Naive B cell (primary cell): ENCODE results near the gene ADAM10. TPM values are rescaled to one million over a fixed set of nuclear protein-coding genes. Genes with fewer than 3 reads are reported as not detected.

ENCODE experiments used
- ATAC-seq, 2 donors: fragments of 150-1000 bp; cut with Tn5 transposase; 2 replicates each; pipeline ENCODE4 v1.10.0; 2021; ENCODE audit warnings: low read depth in 2 of 2, mild to moderate bottlenecking in 2 of 2, moderate library complexity in 2 of 2
- DNase-seq: peaks from one replicate; pipeline ENCODE4 v3.0.0; 2022
- H3K27ac Mint-ChIP-seq, 6 donors: one replicate each; pipeline ENCODE4 v1.8.0; 2020 to 2022; ENCODE audit warnings: mild to moderate bottlenecking in 6 of 6, mixed read lengths in 6 of 6, moderate library complexity in 5 of 6, inconsistent platforms in 2 of 6
- H3K27me3 Mint-ChIP-seq, 3 donors: one replicate each; pipeline ENCODE4 v1.8.0; 2021 to 2022; ENCODE audit warnings: mixed read lengths in 3 of 3, mild to moderate bottlenecking in 1 of 3
- H3K36me3 Mint-ChIP-seq, 2 donors: one replicate each; pipeline ENCODE4 v1.8.0; 2020 to 2022; ENCODE audit warnings: mixed read lengths in 2 of 2, inconsistent platforms in 1 of 2, mild to moderate bottlenecking in 1 of 2
- H3K4me1 Mint-ChIP-seq, 3 donors: one replicate each; pipeline ENCODE4 v1.8.0; 2020 to 2022; ENCODE audit warnings: mixed read lengths in 3 of 3, inconsistent platforms in 1 of 3, mild to moderate bottlenecking in 1 of 3, moderate library complexity in 1 of 3
- H3K4me3 Mint-ChIP-seq, 8 donors: one replicate each; pipeline ENCODE4 v1.8.0; 2020 to 2022; ENCODE audit warnings: mild to moderate bottlenecking in 8 of 8, mixed read lengths in 8 of 8, moderate library complexity in 8 of 8, inconsistent platforms in 2 of 8
- H3K9me3 Mint-ChIP-seq, 7 donors: one replicate each; pipeline ENCODE4 v1.8.0; 2020 to 2022; ENCODE audit warnings: mixed read lengths in 7 of 7, mild to moderate bottlenecking in 5 of 7, inconsistent platforms in 2 of 7, moderate library complexity in 1 of 7
- polyA plus RNA-seq, 6 donors: library from polyadenylated mRNA; unstranded; fragments of 300-500 nt; fragmentation: Illumina TruSeq; gene quantifications; one replicate each; pipeline ENCODE4 v1.2.3, GENCODE V29; 2021; ENCODE audit warnings: low read depth in 6 of 6

The ADAM10 gene
- polyA plus RNA-seq, 6 donors from 2014 or later, result 112 to 148 (median 126) TPM

- Mint-ChIP-seq H3K4me1 (no peaks in the 10 kb centered on the region), H3K27me3 (peaks cover 5 to 7% (median 6%) of the 10 kb centered on the region in 3 donors), H3K9me3 (no peaks in the 10 kb centered on the region), H3K36me3 (no peaks in the 10 kb centered on the region), H3K4me3 (no peak overlapping the region), H3K27ac (no peak overlapping the region)
- DNase-seq (no peak), ATAC-seq (no peak)
Observed at GRCh38 chr15:58545307-58546065, 204.0 kb downstream of the ADAM10 start.

- H3K27me3 Mint-ChIP-seq, result peaks cover 0 to under 1% (median under 1%) of the 10 kb centered on the region in 3 donors
- no peaks in the 10 kb centered on the region for H3K36me3 Mint-ChIP-seq
- H3K4me3 Mint-ChIP-seq, result no peak overlapping the region
- DNase-seq (no peak), ATAC-seq (no peak)
- H3K4me1 Mint-ChIP-seq, result no peaks in the 10 kb centered on the region
- H3K9me3 Mint-ChIP-seq, result no peaks in the 10 kb centered on the region
- no peak overlapping the region for H3K27ac Mint-ChIP-seq
Observed at GRCh38 chr15:58544756-58545155, 204.8 kb downstream of the ADAM10 start.

- H3K4me1 Mint-ChIP-seq, result no peaks in the 10 kb centered on the region
- no peak for ATAC-seq
- peak overlapping the region in 1 of 6 donors; percentile 1 for H3K27ac Mint-ChIP-seq
- H3K9me3 Mint-ChIP-seq, result peaks cover 0 to 2% (median 0%) of the 10 kb centered on the region in 7 donors
- H3K4me3 Mint-ChIP-seq, result no peak overlapping the region
- DNase-seq, result no peak
- no peaks in the 10 kb centered on the region for H3K27me3 Mint-ChIP-seq
- no peaks in the 10 kb centered on the region for H3K36me3 Mint-ChIP-seq
Observed at GRCh38 chr15:58543664-58544335, 205.7 kb downstream of the ADAM10 start.

- Mint-ChIP-seq H3K4me3 (no peak overlapping the region), H3K27ac (peak overlapping the region in 2 of 6 donors; percentile 37 to 51), H3K36me3 (no peaks in the 10 kb centered on the region), H3K9me3 (peaks cover 0 to 4% (median 0%) of the 10 kb centered on the region in 7 donors), H3K4me1 (no peaks in the 10 kb centered on the region), H3K27me3 (no peaks in the 10 kb centered on the region)
- DNase-seq (no peak), ATAC-seq (no peak)
Observed at GRCh38 chr15:58541410-58542087, 208.0 kb downstream of the ADAM10 start.

- Mint-ChIP-seq H3K4me3 (no peak overlapping the region), H3K27me3 (no peaks in the 10 kb centered on the region), H3K27ac (no peak overlapping the region), H3K9me3 (peaks cover 0 to 4% (median 0%) of the 10 kb centered on the region in 7 donors), H3K36me3 (no peaks in the 10 kb centered on the region), H3K4me1 (no peaks in the 10 kb centered on the region)
- DNase-seq, result no peak
- no peak for ATAC-seq
Observed at GRCh38 chr15:58539548-58539947, 210.0 kb downstream of the ADAM10 start.

GRCh38 chr15:58538901-58539300 is 210.6 kb downstream of the ADAM10 start:
- H3K27ac Mint-ChIP-seq, result peak overlapping the region in 1 of 6 donors; percentile 4
- no peak for ATAC-seq
- no peaks in the 10 kb centered on the region for H3K27me3 Mint-ChIP-seq
- no peaks in the 10 kb centered on the region for H3K4me1 Mint-ChIP-seq
- no peaks in the 10 kb centered on the region for H3K36me3 Mint-ChIP-seq
- H3K9me3 Mint-ChIP-seq, result peaks cover 0 to 4% (median 0%) of the 10 kb centered on the region in 7 donors
- DNase-seq, result no peak
- no peak overlapping the region for H3K4me3 Mint-ChIP-seq

Other genes with a start within 250 kb of the ADAM10 start
- 10 to 100 TPM in 4 of 6 donors, 1 to 10 TPM in 2; 6.3 to 20.2 (median 12.1) TPM for gene MINDY2, start 21.6 kb upstream of the ADAM10 start, polyA plus RNA-seq
- gene SLTM, start 184.0 kb upstream of the ADAM10 start, polyA plus RNA-seq, result 10 to 100 TPM; 42.5 to 100.0 (median 65.9) TPM
- 10 to 100 TPM; 17.0 to 28.5 (median 25.4) TPM for gene RNF111, start 238.0 kb upstream of the ADAM10 start, polyA plus RNA-seq